PC-3 (cell line): Measurements from ENCODE around the gene CACHD1. TPM values are rescaled to one million over a fixed set of nuclear protein-coding genes. Genes with fewer than 3 reads are reported as not detected.

Experiments
- ATAC-seq: fragments of 200-7000 bp; cut with Tn5 transposase; 2 replicates; pipeline ENCODE4 v1.9.1; 2020; ENCODE audit warnings: mild to moderate bottlenecking, moderate library complexity
- BruUV-seq: library from RNA; stranded (reverse); fragments of 400-500 nt; replicated peaks from 2 replicates; lab custom pipeline; 2021; lab: Mats Ljungman, UMichigan
- CTCF ChIA-PET: fragments of 300-600 bp; sonication (Branson Sonifier 250); formaldehyde crosslinking; loops from one replicate; lab custom pipeline; 2022; ENCODE audit warnings: antibody characterized with exemption; lab: Charles Lee
- POLR2A ChIA-PET: fragments of 300-600 bp; sonication (Branson Sonifier 250); formaldehyde crosslinking; loops from one replicate; lab custom pipeline; 2022; ENCODE audit warnings: antibody characterized with exemption; ENCODE audit not compliant: unreplicated experiment; lab: Charles Lee
- DNase-seq: peaks from one replicate; pipeline ENCODE4 v3.0.0-alpha.2; 2015
- H2AFZ ChIP-seq: fragments of 300-600 bp; sonication (generic); 2 replicates; pipeline ENCODE4 v1.6.0; 2016; ENCODE audit warnings: antibody characterized with exemption, low read length
- H3F3A ChIP-seq: fragments of 300-600 bp; sonication (generic); one replicate; pipeline ENCODE4 v1.6.0; 2017; ENCODE audit warnings: antibody characterized with exemption, low read length, control low read depth, mild to moderate bottlenecking; ENCODE audit not compliant: unreplicated experiment
- H3K27ac ChIP-seq: fragments of 300-600 bp; sonication (generic); 2 replicates; pipeline ENCODE4 v1.5.1; 2016; ENCODE audit warnings: mild to moderate bottlenecking, low read length
- H3K27me3 ChIP-seq: fragments of 300-600 bp; sonication (generic); 2 replicates; pipeline ENCODE4 v1.6.1; 2016; ENCODE audit warnings: low read length, mixed read lengths
- H3K36me3 ChIP-seq: fragments of 300-600 bp; sonication (generic); 2 replicates; pipeline ENCODE4 v1.6.1; 2016; ENCODE audit warnings: low read depth, mixed run types, low read length, mixed read lengths
- H3K4me1 ChIP-seq: fragments of 300-600 bp; sonication (generic); 2 replicates; pipeline ENCODE4 v1.5.1; 2016; ENCODE audit warnings: low read length; ENCODE audit not compliant: insufficient read depth
- H3K4me2 ChIP-seq: fragments of 300-600 bp; sonication (generic); 2 replicates; pipeline ENCODE4 v1.6.0; 2016; ENCODE audit warnings: low read length
- H3K4me3 ChIP-seq: fragments of 300-600 bp; sonication (generic); 2 replicates; pipeline ENCODE4 v1.5.1; 2016; ENCODE audit warnings: mild to moderate bottlenecking, low read length, mixed read lengths
- H3K79me2 ChIP-seq: fragments of 300-600 bp; sonication (generic); 2 replicates; pipeline ENCODE4 v1.6.1; 2017; ENCODE audit warnings: low read length, mixed read lengths
- H3K9ac ChIP-seq: fragments of 300-600 bp; sonication (generic); 2 replicates; pipeline ENCODE4 v1.6.0; 2016; ENCODE audit warnings: mild to moderate bottlenecking, low read length
- H3K9me2 ChIP-seq: fragments of 300-600 bp; sonication (generic); replicated peaks from 2 replicates; pipeline ENCODE4 v1.6.1; 2016; ENCODE audit warnings: mixed run types, low read length, mixed read lengths
- H3K9me3 ChIP-seq: fragments of 300-600 bp; sonication (generic); 2 replicates; pipeline ENCODE4 v1.6.1; 2016; ENCODE audit warnings: low read length, mixed read lengths
- H4K20me1 ChIP-seq: fragments of 300-600 bp; sonication (generic); 2 replicates; pipeline ENCODE4 v1.6.1; 2016; ENCODE audit warnings: low read length, mixed read lengths
- EZH2 ChIP-seq: fragments of 300-600 bp; sonication (generic); IDR thresholded peaks from one replicate; pipeline ENCODE4 v1.6.1; 2017; ENCODE audit warnings: antibody characterized with exemption, mild to moderate bottlenecking, low read length; ENCODE audit not compliant: unreplicated experiment
- EZH2phosphoT487 ChIP-seq: fragments of 300-600 bp; sonication (generic); IDR thresholded peaks from 2 replicates; pipeline ENCODE4 v1.6.1; 2018; ENCODE audit warnings: mild to moderate bottlenecking, antibody characterized with exemption, low read length, borderline replicate concordance
- intact Hi-C: fragments of 100-400 bp; cut with micrococcal nuclease; formaldehyde crosslinking; loops from 2 replicates; pipeline ENCODE4 v1.9.0; 2023
- total RNA-seq: library from RNA; depleted of rRNA; stranded (reverse); fragments of >200 nt; gene quantifications from 2 replicates; pipeline ENCODE4 v1.2.3, GENCODE V29; 2014
- TF ChIP-seq, protein P1 (sequence below): fragments of 300-600 bp; sonication (generic); conservative IDR thresholded peaks from 2 replicates; pipeline ENCODE4 v1.5.1; 2017; ENCODE audit warnings: antibody characterized with exemption, low read depth, mild to moderate bottlenecking, low read length

CACHD1 gene
- total RNA-seq, 1 experiment from 2014 or later, result 6.6 TPM

DNA sequence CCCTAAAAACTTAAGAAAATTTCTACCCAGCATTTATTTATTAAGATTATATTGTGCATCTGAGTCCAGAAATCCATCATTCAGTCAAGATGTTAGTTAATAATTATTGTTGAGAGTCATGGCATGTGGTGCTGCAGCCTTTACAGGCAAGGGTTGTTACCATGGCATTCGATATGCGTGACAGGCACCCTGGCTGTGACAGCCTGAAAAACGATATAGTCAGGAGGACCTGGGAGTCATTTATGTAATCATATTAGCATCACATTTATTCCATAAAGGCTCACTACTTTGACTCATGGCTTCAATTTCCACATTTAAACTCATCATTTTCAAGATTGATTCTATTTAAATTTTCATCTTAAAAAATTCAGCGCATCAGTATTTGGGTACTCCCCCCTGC lies 68.0 kb downstream of the CACHD1 start:
- intact Hi-C loops, result no loop called here
- TF ChIP-seq EZH2phosphoT487 (no peak), EZH2 (no peak)

DNA sequence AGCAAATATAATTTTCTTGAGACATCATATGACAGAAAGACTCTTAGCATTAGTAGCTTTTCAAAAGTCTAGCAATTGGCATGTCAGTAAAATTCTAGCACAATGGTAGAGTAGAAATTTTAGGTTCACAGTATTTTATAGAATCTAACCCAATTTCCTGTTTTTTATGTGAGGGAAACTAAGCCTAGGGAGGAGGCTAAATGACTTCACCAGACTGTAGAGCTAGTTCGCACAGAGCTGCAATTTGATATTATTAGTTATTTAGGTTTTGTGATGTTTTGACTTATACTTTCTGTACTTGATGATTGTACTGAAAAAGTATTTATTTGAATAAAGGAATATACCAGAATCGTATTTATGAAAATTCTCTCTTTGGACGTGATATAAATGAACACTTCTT lies 68.5 kb downstream of the CACHD1 start:
- DNase-seq (no peak), ATAC-seq (no peak)
- TF ChIP-seq, protein P1, sequence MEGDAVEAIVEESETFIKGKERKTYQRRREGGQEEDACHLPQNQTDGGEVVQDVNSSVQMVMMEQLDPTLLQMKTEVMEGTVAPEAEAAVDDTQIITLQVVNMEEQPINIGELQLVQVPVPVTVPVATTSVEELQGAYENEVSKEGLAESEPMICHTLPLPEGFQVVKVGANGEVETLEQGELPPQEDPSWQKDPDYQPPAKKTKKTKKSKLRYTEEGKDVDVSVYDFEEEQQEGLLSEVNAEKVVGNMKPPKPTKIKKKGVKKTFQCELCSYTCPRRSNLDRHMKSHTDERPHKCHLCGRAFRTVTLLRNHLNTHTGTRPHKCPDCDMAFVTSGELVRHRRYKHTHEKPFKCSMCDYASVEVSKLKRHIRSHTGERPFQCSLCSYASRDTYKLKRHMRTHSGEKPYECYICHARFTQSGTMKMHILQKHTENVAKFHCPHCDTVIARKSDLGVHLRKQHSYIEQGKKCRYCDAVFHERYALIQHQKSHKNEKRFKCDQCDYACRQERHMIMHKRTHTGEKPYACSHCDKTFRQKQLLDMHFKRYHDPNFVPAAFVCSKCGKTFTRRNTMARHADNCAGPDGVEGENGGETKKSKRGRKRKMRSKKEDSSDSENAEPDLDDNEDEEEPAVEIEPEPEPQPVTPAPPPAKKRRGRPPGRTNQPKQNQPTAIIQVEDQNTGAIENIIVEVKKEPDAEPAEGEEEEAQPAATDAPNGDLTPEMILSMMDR, result no peak
- no peak for TF ChIP-seq EZH2phosphoT487
- TF ChIP-seq EZH2, result no peak
- no peak overlapping the region for H2AFZ ChIP-seq
- H3K4me2 ChIP-seq, result no peak overlapping the region
- H3K27ac ChIP-seq, result no peak overlapping the region
- H4K20me1 ChIP-seq, result no peaks in the 10 kb centered on the region
- CTCF ChIA-PET, result no interaction called here
- H3K27me3 ChIP-seq, result no peaks in the 10 kb centered on the region
- POLR2A ChIA-PET, result no interaction called here
- intact Hi-C loops, result no loop called here
- H3K9ac ChIP-seq, result no peak overlapping the region
- no peaks in the 10 kb centered on the region for H3F3A ChIP-seq
- H3K36me3 ChIP-seq, result no peaks in the 10 kb centered on the region
- no peaks in the 10 kb centered on the region for H3K9me3 ChIP-seq
- BruUV-seq, result no TSS peak
- H3K4me3 ChIP-seq, result no peak overlapping the region
- H3K79me2 ChIP-seq, result no peaks in the 10 kb centered on the region
- H3K9me2 ChIP-seq, result no peaks in the 10 kb centered on the region
- peaks cover 17% of the 10 kb centered on the region for H3K4me1 ChIP-seq

More for the DNA sequence above, 68.0 kb downstream of the CACHD1 start:
- ATAC-seq (no peak), DNase-seq (no peak)
- no peak overlapping the region for H3K27ac ChIP-seq
- no peaks in the 10 kb centered on the region for H3F3A ChIP-seq
- BruUV-seq, result no TSS peak
- no peaks in the 10 kb centered on the region for H3K9me3 ChIP-seq
- ChIA-PET CTCF (no interaction called here), POLR2A (no interaction called here)
- H2AFZ ChIP-seq, result no peak overlapping the region
- H3K9ac ChIP-seq, result no peak overlapping the region
- H3K27me3 ChIP-seq, result no peaks in the 10 kb centered on the region
- no peak overlapping the region for H3K4me2 ChIP-seq
- no peaks in the 10 kb centered on the region for H3K9me2 ChIP-seq
- H3K4me3 ChIP-seq, result no peak overlapping the region
- no peaks in the 10 kb centered on the region for H4K20me1 ChIP-seq
- no peaks in the 10 kb centered on the region for H3K79me2 ChIP-seq
- peaks cover 17% of the 10 kb centered on the region for H3K4me1 ChIP-seq
- H3K36me3 ChIP-seq, result no peaks in the 10 kb centered on the region

DNA sequence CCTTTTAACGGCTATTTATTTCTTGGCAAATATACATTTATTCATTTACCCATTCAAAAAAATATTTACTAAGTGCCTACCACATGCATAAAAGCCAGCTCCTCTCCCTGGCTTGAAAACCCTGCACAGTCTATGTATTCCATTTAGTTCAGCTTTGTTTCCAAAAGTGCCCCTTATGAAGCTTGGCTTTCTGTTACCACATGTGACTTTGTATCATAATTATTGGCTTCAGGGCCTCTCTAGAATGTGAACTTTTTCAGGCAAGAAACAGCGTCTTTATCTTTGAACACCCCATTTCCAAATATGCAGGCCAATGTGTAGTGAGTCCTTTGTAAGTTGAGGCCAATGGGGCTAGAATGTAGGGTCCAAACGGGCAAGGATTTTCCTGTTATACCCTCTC lies 69.4 kb downstream of the CACHD1 start:
- Histone ChIP-seq H2AFZ (no peak overlapping the region), H3K4me3 (no peak overlapping the region), H3K36me3 (no peaks in the 10 kb centered on the region), H3K4me1 (peaks cover 17% of the 10 kb centered on the region), H3K27ac (no peak overlapping the region), H3K79me2 (no peaks in the 10 kb centered on the region), H3K9me2 (no peaks in the 10 kb centered on the region), H3K9ac (no peak overlapping the region), H3K9me3 (no peaks in the 10 kb centered on the region), H3K4me2 (no peak overlapping the region), H3K27me3 (no peaks in the 10 kb centered on the region), H4K20me1 (no peaks in the 10 kb centered on the region), H3F3A (no peaks in the 10 kb centered on the region)
- TF ChIP-seq EZH2 (no peak), EZH2phosphoT487 (no peak)
- TF ChIP-seq, protein P1, result no peak
- CTCF ChIA-PET, result no interaction called here
- BruUV-seq, result no TSS peak
- POLR2A ChIA-PET, result no interaction called here
- no peak for ATAC-seq
- DNase-seq, result no peak
- intact Hi-C loops, result no loop called here
